K562 (cell line): ENCODE measurements around the gene SLC26A1. TPM values are rescaled to one million over a fixed set of nuclear protein-coding genes. Genes with fewer than 3 reads are reported as not detected.
A peak's percentile ranks its signal among the peaks of the same experiment; 100 is the strongest.

Experiments used
- CHD1 ChIP-seq: fragments of 200-600 bp; sonication (generic); IDR thresholded peaks from one replicate; pipeline ENCODE4 v1.6.1; 2012; ENCODE audit warnings: mild to moderate bottlenecking, moderate library complexity, low read length, inconsistent platforms
- CREM ChIP-seq: IDR thresholded peaks from 2 replicates; pipeline ENCODE4 v1.6.1; 2014; ENCODE audit warnings: antibody characterized with exemption, low read depth
- CTBP1 ChIP-seq: fragments of 450-650 bp; IDR thresholded peaks from 2 replicates; pipeline ENCODE4 v1.6.1; 2016; ENCODE audit warnings: borderline replicate concordance
- EGR1 ChIP-seq: fragments of 450-650 bp; conservative IDR thresholded peaks from 2 replicates; pipeline ENCODE4 v1.6.1; 2017; ENCODE audit warnings: mild to moderate bottlenecking
- FOXA1 ChIP-seq: fragments of 450-650 bp; IDR thresholded peaks from 2 replicates; pipeline ENCODE4 v1.6.1; 2016; ENCODE audit warnings: mild to moderate bottlenecking, borderline replicate concordance
- IRF2 ChIP-seq: sonication (generic); formaldehyde crosslinking; IDR thresholded peaks from 2 replicates; pipeline ENCODE4 v1.8.1; 2022; ENCODE audit warnings: mild to moderate bottlenecking, missing genetic modification reagents
- KDM5B ChIP-seq: fragments of 200-600 bp; sonication (generic); IDR thresholded peaks from 2 replicates; pipeline ENCODE4 v1.6.1; 2012; ENCODE audit warnings: low read depth, mild to moderate bottlenecking, moderate library complexity, low read length, control low read depth, inconsistent platforms; ENCODE audit not compliant: insufficient replicate concordance
- MAFG ChIP-seq: fragments of 450-650 bp; conservative IDR thresholded peaks from 2 replicates; pipeline ENCODE4 v1.6.1; 2016; ENCODE audit warnings: missing genetic modification characterization, missing compliant biosample characterization
- MTF1 ChIP-seq: fragments of 250-450 bp; sonication (Bioruptor Pico); IDR thresholded peaks from 2 replicates; pipeline ENCODE4 v1.9.0; 2021; ENCODE audit warnings: moderate library complexity, mild to moderate bottlenecking, inconsistent platforms, borderline replicate concordance
- PTRF ChIP-seq: fragments of 450-650 bp; IDR thresholded peaks from 2 replicates; pipeline ENCODE4 v1.6.1; 2016; ENCODE audit warnings: mild to moderate bottlenecking, missing genetic modification characterization, missing compliant biosample characterization
- SNRNP70 ChIP-seq: fragments of 200-400 bp; formaldehyde crosslinking; optimal IDR thresholded peaks from 2 replicates; pipeline ENCODE3; 2017; ENCODE audit warnings: low read depth, low read length
- SUPT5H ChIP-seq: fragments of 450-650 bp; IDR thresholded peaks from 2 replicates; pipeline ENCODE4 v1.6.1; 2016
- TEAD4 ChIP-seq, 2 experiments: sonication (generic) in 1 of 2; formaldehyde crosslinking in 1 of 2; IDR thresholded peaks; 2 replicates each; pipeline versions ENCODE4 v1.6.1 to v1.8.0; 2012 to 2022; ENCODE audit warnings: borderline replicate concordance in 1 of 2, inconsistent platforms in 1 of 2, low read length in 1 of 2, mild to moderate bottlenecking in 1 of 2, missing genetic modification reagents in 1 of 2
- YY1 ChIP-seq, 3 experiments: IDR thresholded peaks; 2 replicates each; pipeline ENCODE4 v1.6.1; 2011; ENCODE audit warnings: low read length in 2 of 3, mild to moderate bottlenecking in 2 of 3, moderate library complexity in 2 of 3, borderline replicate concordance in 1 of 3, control low read depth in 1 of 3, low read depth in 1 of 3; ENCODE audit not compliant: insufficient read depth in 3 of 3, insufficient replicate concordance in 2 of 3, control insufficient read depth in 1 of 3, insufficient read length in 1 of 3; ENCODE audit errors: extremely low read depth in 1 of 3
- ZNF140 ChIP-seq: fragments of 250-450 bp; sonication (Bioruptor Pico); IDR thresholded peaks from 2 replicates; pipeline ENCODE4 v1.8.0; 2021; ENCODE audit warnings: moderate library complexity, mild to moderate bottlenecking, inconsistent platforms
- ZNF41 ChIP-seq: fragments of 250-450 bp; sonication (Bioruptor Pico); conservative IDR thresholded peaks from 2 replicates; pipeline ENCODE4 v1.4.0; 2020; ENCODE audit warnings: mild to moderate bottlenecking
- ZSCAN32 ChIP-seq: fragments of 450-650 bp; formaldehyde crosslinking; IDR thresholded peaks from 2 replicates; pipeline ENCODE4 v1.4.0; 2020; ENCODE audit warnings: mild to moderate bottlenecking, moderate library complexity
- polyA plus RNA-seq, 8 experiments: library from polyadenylated mRNA; depleted of rRNA in 4 of 8; stranded (reverse) in 5 of 8; unstranded in 3 of 8; fragments of >200 nt; fragmentation: Nextera tagmentation in 2 of 8; fragmentation: Illumina TruSeq in 1 of 8; extraction: Ambion mirVana in 2 of 8; extraction: Trizol in 1 of 8; gene quantifications; 2 replicates each; pipeline versions ENCODE4 v1.2.1 to v1.2.3, GENCODE V29; 2011 to 2014; ENCODE audit warnings: inconsistent platforms in 1 of 8, missing spikeins in 1 of 8
- total RNA-seq, 7 experiments: library from RNA; depleted of rRNA in 6 of 7; stranded (reverse); fragments of >200 nt in 6 of 7; fragmentation: Illumina TruSeq in 2 of 7; extraction: Trizol in 2 of 7; gene quantifications; 2 replicates each; pipeline versions ENCODE4 v1.2.1 to v1.2.3, GENCODE V29; 2011 to 2021; ENCODE audit warnings: low replicate concordance in 1 of 7
- TF ChIP-seq, protein P1 (sequence below): fragments of 150-350 bp; conservative IDR thresholded peaks from 2 replicates; pipeline ENCODE4 v1.6.1; 2014; ENCODE audit warnings: low read length
- TF ChIP-seq, protein P2 (sequence below): sonication (generic); formaldehyde crosslinking; IDR thresholded peaks from 2 replicates; pipeline ENCODE4 v1.8.0; 2023; ENCODE audit warnings: mild to moderate bottlenecking, missing genetic modification reagents
- TF ChIP-seq, protein P3 (sequence below): IDR thresholded peaks from 2 replicates; pipeline ENCODE4 v1.6.1; 2014; ENCODE audit warnings: antibody characterized with exemption

SLC26A1 gene
- total and polyA plus RNA-seq, 9 of the 15 experiments (the other 6 are each of a cell fraction or from before 2014, with no cell fraction given) = 0.11 to 4.2 (median 0.95) TPM

DNA sequence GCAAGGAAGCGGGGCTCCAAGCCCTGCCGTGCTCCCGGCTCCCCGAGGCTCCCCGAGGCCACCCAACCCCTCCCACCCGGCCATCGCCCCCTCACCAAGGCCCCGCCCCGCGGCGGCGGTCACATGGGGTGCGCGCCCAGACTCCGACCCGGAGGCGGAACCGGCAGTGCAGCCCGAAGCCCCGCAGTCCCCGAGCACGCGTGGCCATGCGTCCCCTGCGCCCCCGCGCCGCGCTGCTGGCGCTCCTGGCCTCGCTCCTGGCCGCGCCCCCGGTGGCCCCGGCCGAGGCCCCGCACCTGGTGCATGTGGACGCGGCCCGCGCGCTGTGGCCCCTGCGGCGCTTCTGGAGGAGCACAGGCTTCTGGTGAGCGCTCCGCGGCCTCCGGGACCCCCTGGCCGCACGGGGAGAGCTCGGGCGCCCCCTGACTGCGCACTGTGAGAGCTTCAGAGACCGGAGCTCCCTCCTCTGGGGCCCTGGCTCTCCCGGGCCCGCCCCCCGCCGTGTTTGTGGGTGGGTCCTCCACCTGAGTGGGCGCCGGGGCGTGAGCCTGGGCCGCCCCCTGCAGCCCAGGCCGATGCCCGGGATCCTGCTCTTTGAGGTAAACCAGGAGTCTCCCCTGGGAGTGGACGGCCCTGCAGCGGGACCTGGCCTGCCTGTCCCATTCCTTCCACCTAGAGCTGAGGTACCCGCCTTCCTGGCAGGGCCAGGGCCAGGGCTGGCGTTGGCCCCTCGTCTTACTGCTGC, 6.2 kb downstream of the SLC26A1 start, which contains the start of gene IDUA (continued):
- TF ChIP-seq, protein P1, sequence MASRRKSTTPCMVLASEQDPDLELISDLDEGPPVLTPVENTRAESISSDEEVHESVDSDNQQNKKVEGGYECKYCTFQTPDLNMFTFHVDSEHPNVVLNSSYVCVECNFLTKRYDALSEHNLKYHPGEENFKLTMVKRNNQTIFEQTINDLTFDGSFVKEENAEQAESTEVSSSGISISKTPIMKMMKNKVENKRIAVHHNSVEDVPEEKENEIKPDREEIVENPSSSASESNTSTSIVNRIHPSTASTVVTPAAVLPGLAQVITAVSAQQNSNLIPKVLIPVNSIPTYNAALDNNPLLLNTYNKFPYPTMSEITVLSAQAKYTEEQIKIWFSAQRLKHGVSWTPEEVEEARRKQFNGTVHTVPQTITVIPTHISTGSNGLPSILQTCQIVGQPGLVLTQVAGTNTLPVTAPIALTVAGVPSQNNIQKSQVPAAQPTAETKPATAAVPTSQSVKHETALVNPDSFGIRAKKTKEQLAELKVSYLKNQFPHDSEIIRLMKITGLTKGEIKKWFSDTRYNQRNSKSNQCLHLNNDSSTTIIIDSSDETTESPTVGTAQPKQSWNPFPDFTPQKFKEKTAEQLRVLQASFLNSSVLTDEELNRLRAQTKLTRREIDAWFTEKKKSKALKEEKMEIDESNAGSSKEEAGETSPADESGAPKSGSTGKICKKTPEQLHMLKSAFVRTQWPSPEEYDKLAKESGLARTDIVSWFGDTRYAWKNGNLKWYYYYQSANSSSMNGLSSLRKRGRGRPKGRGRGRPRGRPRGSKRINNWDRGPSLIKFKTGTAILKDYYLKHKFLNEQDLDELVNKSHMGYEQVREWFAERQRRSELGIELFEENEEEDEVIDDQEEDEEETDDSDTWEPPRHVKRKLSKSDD = no peak
- TF ChIP-seq CREM (no peak), PTRF (tag) (no peak), EGR1 (peak; percentile 71), SNRNP70 (no peak), MTF1 (CRISPR knock-in tag) (no peak), IRF2 (no peak), ZNF140 (no peak), ZNF41 (no peak), CTBP1 (peak; percentile 89), KDM5B (peak; percentile 49), YY1 (IDR thresholded peaks at IDR 0.05; ENCODE audit: borderline replicate concordance in 1 of 3, control insufficient read depth in 1 of 3, extremely low read depth in 1 of 3, insufficient read depth in 3 of 3, insufficient read length in 1 of 3, insufficient replicate concordance in 2 of 3, low read depth in 1 of 3, low read length in 2 of 3) (peak in 2 of 3 experiments; percentile 0 to 4), TEAD4 (IDR thresholded peaks at IDR 0.05; ENCODE audit: low read length) (no peak), TEAD4 (CRISPR knock-in tag; IDR thresholded peaks at IDR 0.05; ENCODE audit: borderline replicate concordance) (no peak), FOXA1 (no peak), SUPT5H (no peak), MAFG (tag) (no peak), ZSCAN32 (CRISPR knock-in tag) (no peak), CHD1 (no peak)
- TF ChIP-seq, protein P2, sequence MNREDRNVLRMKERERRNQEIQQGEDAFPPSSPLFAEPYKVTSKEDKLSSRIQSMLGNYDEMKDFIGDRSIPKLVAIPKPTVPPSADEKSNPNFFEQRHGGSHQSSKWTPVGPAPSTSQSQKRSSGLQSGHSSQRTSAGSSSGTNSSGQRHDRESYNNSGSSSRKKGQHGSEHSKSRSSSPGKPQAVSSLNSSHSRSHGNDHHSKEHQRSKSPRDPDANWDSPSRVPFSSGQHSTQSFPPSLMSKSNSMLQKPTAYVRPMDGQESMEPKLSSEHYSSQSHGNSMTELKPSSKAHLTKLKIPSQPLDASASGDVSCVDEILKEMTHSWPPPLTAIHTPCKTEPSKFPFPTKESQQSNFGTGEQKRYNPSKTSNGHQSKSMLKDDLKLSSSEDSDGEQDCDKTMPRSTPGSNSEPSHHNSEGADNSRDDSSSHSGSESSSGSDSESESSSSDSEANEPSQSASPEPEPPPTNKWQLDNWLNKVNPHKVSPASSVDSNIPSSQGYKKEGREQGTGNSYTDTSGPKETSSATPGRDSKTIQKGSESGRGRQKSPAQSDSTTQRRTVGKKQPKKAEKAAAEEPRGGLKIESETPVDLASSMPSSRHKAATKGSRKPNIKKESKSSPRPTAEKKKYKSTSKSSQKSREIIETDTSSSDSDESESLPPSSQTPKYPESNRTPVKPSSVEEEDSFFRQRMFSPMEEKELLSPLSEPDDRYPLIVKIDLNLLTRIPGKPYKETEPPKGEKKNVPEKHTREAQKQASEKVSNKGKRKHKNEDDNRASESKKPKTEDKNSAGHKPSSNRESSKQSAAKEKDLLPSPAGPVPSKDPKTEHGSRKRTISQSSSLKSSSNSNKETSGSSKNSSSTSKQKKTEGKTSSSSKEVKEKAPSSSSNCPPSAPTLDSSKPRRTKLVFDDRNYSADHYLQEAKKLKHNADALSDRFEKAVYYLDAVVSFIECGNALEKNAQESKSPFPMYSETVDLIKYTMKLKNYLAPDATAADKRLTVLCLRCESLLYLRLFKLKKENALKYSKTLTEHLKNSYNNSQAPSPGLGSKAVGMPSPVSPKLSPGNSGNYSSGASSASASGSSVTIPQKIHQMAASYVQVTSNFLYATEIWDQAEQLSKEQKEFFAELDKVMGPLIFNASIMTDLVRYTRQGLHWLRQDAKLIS (CRISPR knock-in tag) = 0 out of 2 replicates have a peak, but pooled peaks have one; percentile 58
- TF ChIP-seq, protein P3, sequence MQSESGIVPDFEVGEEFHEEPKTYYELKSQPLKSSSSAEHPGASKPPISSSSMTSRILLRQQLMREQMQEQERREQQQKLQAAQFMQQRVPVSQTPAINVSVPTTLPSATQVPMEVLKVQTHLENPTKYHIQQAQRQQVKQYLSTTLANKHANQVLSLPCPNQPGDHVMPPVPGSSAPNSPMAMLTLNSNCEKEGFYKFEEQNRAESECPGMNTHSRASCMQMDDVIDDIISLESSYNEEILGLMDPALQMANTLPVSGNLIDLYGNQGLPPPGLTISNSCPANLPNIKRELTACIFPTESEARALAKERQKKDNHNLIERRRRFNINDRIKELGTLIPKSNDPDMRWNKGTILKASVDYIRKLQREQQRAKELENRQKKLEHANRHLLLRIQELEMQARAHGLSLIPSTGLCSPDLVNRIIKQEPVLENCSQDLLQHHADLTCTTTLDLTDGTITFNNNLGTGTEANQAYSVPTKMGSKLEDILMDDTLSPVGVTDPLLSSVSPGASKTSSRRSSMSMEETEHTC = no peak
